Measurements from ENCODE around the gene HS6ST3.

DNA sequence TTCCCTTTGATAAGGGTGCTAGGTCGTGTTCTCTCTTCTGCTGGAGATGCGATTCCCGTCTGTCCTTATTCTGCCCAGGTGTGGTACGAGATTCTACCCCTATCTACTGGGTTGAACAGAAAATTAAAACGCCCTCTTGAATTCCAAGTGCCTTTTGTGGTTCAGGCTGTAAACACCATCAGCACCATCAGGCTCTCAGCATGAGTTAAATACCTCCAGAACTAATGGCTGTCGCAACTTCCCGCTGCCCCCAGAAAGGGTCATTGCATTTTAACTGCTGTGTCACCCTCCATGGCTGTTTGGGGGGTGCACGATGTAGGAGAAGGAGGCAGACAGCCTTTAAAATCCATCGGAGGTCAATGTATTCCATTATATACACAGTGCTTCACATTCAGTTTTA is 727.0 kb downstream of the HS6ST3 start:
- TF ChIP-seq POLR2A (IDR thresholded peaks at IDR 0.05; ENCODE audit: low read length) (no peak), GATA1 (IDR thresholded peaks at IDR 0.05; ENCODE audit: low read depth, low read length) (no peak)
